Breast epithelium (tissue), 3 donors: ENCODE data around the gene AK9.

Source experiments
- CTCF ChIP-seq, 3 donors: fragments of 450-650 bp; IDR thresholded peaks; one replicate each; pipeline ENCODE4 v1.5.1; 2016 to 2017; ENCODE audit warnings: antibody characterized with exemption in 3 of 3, mild to moderate bottlenecking in 3 of 3, moderate library complexity in 3 of 3
- POLR2AphosphoS5 ChIP-seq, 3 donors: sonication (generic); formaldehyde crosslinking; IDR thresholded peaks; one replicate each; pipeline ENCODE4 v1.6.1; 2017; ENCODE audit warnings: antibody characterized with exemption in 3 of 3

GRCh38 chr6:109465772-109466171 lies 225.2 kb downstream of the AK9 start:
- TF ChIP-seq POLR2AphosphoS5 (IDR thresholded peaks at IDR 0.05) (no peak), CTCF (IDR thresholded peaks at IDR 0.05) (no peak)
